Measurements from ENCODE around the gene PRKCE. TPM values are rescaled to one million over a fixed set of nuclear protein-coding genes. Genes with fewer than 3 reads are reported as not detected.
A peak's percentile ranks its signal among the peaks of the same experiment; 100 is the strongest.

Gene PRKCE
- total and polyA plus RNA-seq, 2 experiments from 2014 or later = 0.94 to 1.2 TPM

- no peaks in the 10 kb centered on the region for H3K79me2 ChIP-seq (replicated peaks; ENCODE audit: insufficient read depth)
- Mint-ChIP-seq H3K9me3 (no peaks in the 10 kb centered on the region), H3K36me3 (ENCODE audit: low read depth) (no peaks in the 10 kb centered on the region), H3K4me1 (peaks cover 5% of the 10 kb centered on the region; the same call in 1 of the 3 replicates), H3K4me3 (no peak overlapping the region), H3K27me3 (ENCODE audit: insufficient read depth, low read depth, poor library complexity) (no peaks in the 10 kb centered on the region), H3K27ac (no peak overlapping the region)
- H3F3A ChIP-seq (replicated peaks; ENCODE audit: low read depth) = no peaks in the 10 kb centered on the region
- ATAC-seq = no peak
- TF ChIP-seq JUNB (IDR thresholded peaks at IDR 0.05; ENCODE audit: unreplicated experiment) (no peak), EZH2phosphoT487 (IDR thresholded peaks at IDR 0.05; ENCODE audit: unreplicated experiment) (no peak), POLR2AphosphoS5 (IDR thresholded peaks at IDR 0.05; ENCODE audit: low read depth) (no peak), EZH2 (IDR thresholded peaks at IDR 0.05; ENCODE audit: low read depth, unreplicated experiment) (no peak), NANOG (IDR thresholded peaks at IDR 0.05; ENCODE audit: borderline replicate concordance) (no peak), ETS1 (IDR thresholded peaks at IDR 0.05) (no peak), CREB1 (CRISPR knock-in tag; IDR thresholded peaks at IDR 0.05; ENCODE audit: low read depth) (no peak), CTCF (conservative IDR thresholded peaks at IDR 0.05; ENCODE audit: low read depth in 2 of 2) (no peak), ZNF114 (CRISPR knock-in tag; IDR thresholded peaks at IDR 0.05) (no peak)
- DNase-seq (ENCODE audit: low spot score) = no peak
- no peak overlapping the region for H3K4me3 ChIP-seq
- no peaks in the 10 kb centered on the region for H3K4me1 ChIP-seq (ENCODE audit: insufficient read depth)
- peak overlapping the region; percentile 5; the same call in 1 of the 2 replicates for H2AFZ ChIP-seq
- H3K9me2 ChIP-seq (ENCODE audit: insufficient read depth) = no peaks in the 10 kb centered on the region
- H4K20me1 ChIP-seq (replicated peaks; ENCODE audit: insufficient read depth) = no peaks in the 10 kb centered on the region
- no peaks in the 10 kb centered on the region for H3K27me3 ChIP-seq (ENCODE audit: insufficient read depth)
- no peaks in the 10 kb centered on the region for H3K36me3 ChIP-seq (ENCODE audit: insufficient read depth)
- no peak overlapping the region for H3K27ac ChIP-seq (ENCODE audit: low read depth)
- no peak overlapping the region for H3K4me2 ChIP-seq
Measured at GRCh38 chr2:46042711-46043110, 391.2 kb downstream of the PRKCE start.

GRCh38 chr2:46045888-46046287, 394.4 kb downstream of the PRKCE start:
- Mint-ChIP-seq H3K4me1 (peaks cover 9% of the 10 kb centered on the region; the same call in 1 of the 3 replicates), H3K9me3 (no peaks in the 10 kb centered on the region), H3K4me3 (no peak overlapping the region), H3K36me3 (ENCODE audit: low read depth) (no peaks in the 10 kb centered on the region), H3K27ac (no peak overlapping the region), H3K27me3 (ENCODE audit: insufficient read depth, low read depth, poor library complexity) (peaks cover 4% of the 10 kb centered on the region)
- Histone ChIP-seq H2AFZ (no peak overlapping the region), H3K27ac (ENCODE audit: low read depth) (no peak overlapping the region), H3K4me1 (ENCODE audit: insufficient read depth) (no peaks in the 10 kb centered on the region), H3F3A (replicated peaks; ENCODE audit: low read depth) (no peaks in the 10 kb centered on the region), H4K20me1 (replicated peaks; ENCODE audit: insufficient read depth) (no peaks in the 10 kb centered on the region), H3K9me2 (ENCODE audit: insufficient read depth) (0 out of 2 replicates have a peak, but pooled peaks cover 3% of the 10 kb centered on the region), H3K36me3 (ENCODE audit: insufficient read depth) (no peaks in the 10 kb centered on the region; the same call in 1 of the 2 replicates), H3K27me3 (ENCODE audit: insufficient read depth) (no peaks in the 10 kb centered on the region), H3K4me3 (no peak overlapping the region), H3K4me2 (no peak overlapping the region), H3K79me2 (replicated peaks; ENCODE audit: insufficient read depth) (no peaks in the 10 kb centered on the region)
- DNase-seq (ENCODE audit: low spot score) (no peak), ATAC-seq (no peak)
- TF ChIP-seq CREB1 (CRISPR knock-in tag; IDR thresholded peaks at IDR 0.05; ENCODE audit: low read depth) (no peak), POLR2AphosphoS5 (IDR thresholded peaks at IDR 0.05; ENCODE audit: low read depth) (no peak), ZNF331 (CRISPR knock-in tag; IDR thresholded peaks at IDR 0.05; ENCODE audit: low read depth) (no peak), JUNB (IDR thresholded peaks at IDR 0.05; ENCODE audit: unreplicated experiment) (no peak), ZNF114 (CRISPR knock-in tag; IDR thresholded peaks at IDR 0.05) (no peak), EZH2phosphoT487 (IDR thresholded peaks at IDR 0.05; ENCODE audit: unreplicated experiment) (no peak), CTCF (conservative IDR thresholded peaks at IDR 0.05; ENCODE audit: low read depth in 2 of 2) (no peak)
